OCI-LY7 (cell line): Measurements from ENCODE around the gene RASL12. TPM values are rescaled to one million over a fixed set of nuclear protein-coding genes. Genes with fewer than 3 reads are reported as not detected.

ENCODE experiments used
- BruUV-seq: library from RNA; stranded (reverse); fragments of 400-500 nt; replicated peaks from 2 replicates; lab custom pipeline; 2021; lab: Mats Ljungman, UMichigan
- CTCF ChIA-PET: fragments of 300-600 bp; sonication (Branson Sonifier 250); formaldehyde crosslinking; loops from one replicate; lab custom pipeline; 2022; ENCODE audit warnings: antibody characterized with exemption; ENCODE audit not compliant: unreplicated experiment; lab: Charles Lee
- POLR2A ChIA-PET: fragments of 300-600 bp; sonication (Branson Sonifier 250); formaldehyde crosslinking; loops from one replicate; lab custom pipeline; 2022; ENCODE audit warnings: antibody characterized with exemption; lab: Charles Lee
- DNase-seq: peaks from one replicate; pipeline ENCODE4 v3.0.0-alpha.2; 2015; ENCODE audit warnings: low spot score
- H2AFZ ChIP-seq: fragments of 200-600 bp; sonication (generic), shearing (Covaris generic); 2 replicates; pipeline ENCODE4 v1.6.1; 2014; ENCODE audit warnings: mild to moderate bottlenecking, antibody characterized with exemption, low read length, moderate library complexity
- H3K27ac ChIP-seq: fragments of 200-600 bp; sonication (generic); 2 replicates; pipeline ENCODE4 v1.5.1; 2014; ENCODE audit warnings: mixed run types, low read depth, mild to moderate bottlenecking, moderate library complexity, low read length, inconsistent platforms; ENCODE audit not compliant: poor library complexity, severe bottlenecking
- H3K36me3 ChIP-seq: fragments of 200-600 bp; sonication (generic); 2 replicates; pipeline ENCODE4 v1.6.1; 2014; ENCODE audit warnings: mild to moderate bottlenecking, antibody characterized with exemption, low read length, moderate library complexity, mixed read lengths; ENCODE audit not compliant: insufficient read depth
- H3K4me1 ChIP-seq: fragments of 200-600 bp; sonication (generic); 2 replicates; pipeline ENCODE4 v1.5.1; 2014; ENCODE audit warnings: mild to moderate bottlenecking, low read length; ENCODE audit not compliant: insufficient read depth, poor library complexity, severe bottlenecking
- H3K4me2 ChIP-seq: fragments of 200-600 bp; sonication (generic); 2 replicates; pipeline ENCODE4 v1.6.1; 2014; ENCODE audit warnings: mild to moderate bottlenecking, low read length
- H3K4me3 ChIP-seq: fragments of 200-600 bp; sonication (generic); 2 replicates; pipeline ENCODE4 v1.5.1; 2014; ENCODE audit warnings: mild to moderate bottlenecking, low read depth, low read length; ENCODE audit not compliant: poor library complexity, severe bottlenecking
- H3K79me2 ChIP-seq: fragments of 200-600 bp; sonication (generic); 2 replicates; pipeline ENCODE4 v1.6.1; 2016; ENCODE audit warnings: low read depth, mild to moderate bottlenecking, low read length, moderate library complexity, mixed read lengths; ENCODE audit not compliant: insufficient read depth
- H3K9me2 ChIP-seq: fragments of 200-600 bp; sonication (generic); 2 replicates; pipeline ENCODE4 v1.6.1; 2016; ENCODE audit warnings: mild to moderate bottlenecking, low read length, mixed read lengths; ENCODE audit not compliant: insufficient read depth
- H3K9me3 ChIP-seq: fragments of 200-600 bp; sonication (generic); 2 replicates; pipeline ENCODE4 v1.6.1; 2014; ENCODE audit warnings: mild to moderate bottlenecking, mixed run types, low read length, mixed read lengths
- H4K20me1 ChIP-seq: fragments of 200-600 bp; sonication (generic); 2 replicates; pipeline ENCODE4 v1.6.1; 2014; ENCODE audit warnings: mild to moderate bottlenecking, antibody characterized with exemption, low read length, moderate library complexity, mixed read lengths; ENCODE audit not compliant: insufficient read depth
- EZH2phosphoT487 ChIP-seq: fragments of 200-600 bp; sonication (generic); IDR thresholded peaks from 2 replicates; pipeline ENCODE4 v1.6.1; 2018; ENCODE audit warnings: low read depth, borderline replicate concordance, mild to moderate bottlenecking, mixed run types, antibody characterized with exemption, low read length, moderate library complexity, mixed read lengths
- intact Hi-C: fragments of 100-400 bp; cut with micrococcal nuclease; formaldehyde crosslinking; loops from one replicate; pipeline ENCODE4 v1.10.0; 2022; ENCODE audit not compliant: unreplicated experiment
- total RNA-seq, 2 experiments: library from RNA; depleted of rRNA in 1 of 2; stranded (reverse); fragments of >200 nt in 1 of 2; shearing (Covaris generic) in 1 of 2; gene quantifications; 2 replicates each; pipeline ENCODE4 v1.2.3, GENCODE V29; 2014 to 2022
- TF ChIP-seq, protein P1 (sequence below): fragments of 200-600 bp; sonication (generic); conservative IDR thresholded peaks from 2 replicates; pipeline ENCODE4 v1.5.1; 2014; ENCODE audit warnings: mild to moderate bottlenecking, antibody characterized with exemption, low read length, moderate library complexity, mixed read lengths

Gene RASL12
- total RNA-seq, 2 experiments from 2014 or later = not detected

DNA sequence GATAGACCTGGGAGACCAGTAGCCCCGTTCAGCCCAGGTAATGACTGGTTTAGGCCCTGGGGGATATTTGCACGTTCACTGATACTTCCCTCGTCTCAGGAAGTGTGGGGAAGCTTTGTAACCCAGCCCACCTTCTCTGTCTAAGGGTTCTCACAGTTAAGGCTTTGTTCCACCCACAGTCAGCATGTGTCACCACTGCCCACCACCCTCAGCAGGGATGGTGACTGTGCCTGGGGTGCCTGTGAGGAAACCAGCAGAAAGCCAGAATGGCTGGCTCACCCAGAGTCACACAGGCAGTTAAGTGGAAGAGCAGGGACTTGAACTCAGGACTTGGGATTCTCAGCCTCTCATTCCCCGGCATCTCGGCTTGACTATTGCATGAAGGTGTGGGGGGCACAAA lies 14.0 kb upstream of the RASL12 start:
- Histone ChIP-seq H3K27ac (no peak overlapping the region), H3K9me2 (no peaks in the 10 kb centered on the region), H3K9me3 (no peaks in the 10 kb centered on the region), H3K4me1 (no peaks in the 10 kb centered on the region), H3K79me2 (no peaks in the 10 kb centered on the region), H3K36me3 (no peaks in the 10 kb centered on the region), H4K20me1 (no peaks in the 10 kb centered on the region), H2AFZ (no peak overlapping the region), H3K4me3 (no peak overlapping the region), H3K4me2 (no peak overlapping the region)
- intact Hi-C loops = no loop called here
- CTCF ChIA-PET = no interaction called here
- TF ChIP-seq EZH2phosphoT487 = no peak
- TF ChIP-seq, protein P1, sequence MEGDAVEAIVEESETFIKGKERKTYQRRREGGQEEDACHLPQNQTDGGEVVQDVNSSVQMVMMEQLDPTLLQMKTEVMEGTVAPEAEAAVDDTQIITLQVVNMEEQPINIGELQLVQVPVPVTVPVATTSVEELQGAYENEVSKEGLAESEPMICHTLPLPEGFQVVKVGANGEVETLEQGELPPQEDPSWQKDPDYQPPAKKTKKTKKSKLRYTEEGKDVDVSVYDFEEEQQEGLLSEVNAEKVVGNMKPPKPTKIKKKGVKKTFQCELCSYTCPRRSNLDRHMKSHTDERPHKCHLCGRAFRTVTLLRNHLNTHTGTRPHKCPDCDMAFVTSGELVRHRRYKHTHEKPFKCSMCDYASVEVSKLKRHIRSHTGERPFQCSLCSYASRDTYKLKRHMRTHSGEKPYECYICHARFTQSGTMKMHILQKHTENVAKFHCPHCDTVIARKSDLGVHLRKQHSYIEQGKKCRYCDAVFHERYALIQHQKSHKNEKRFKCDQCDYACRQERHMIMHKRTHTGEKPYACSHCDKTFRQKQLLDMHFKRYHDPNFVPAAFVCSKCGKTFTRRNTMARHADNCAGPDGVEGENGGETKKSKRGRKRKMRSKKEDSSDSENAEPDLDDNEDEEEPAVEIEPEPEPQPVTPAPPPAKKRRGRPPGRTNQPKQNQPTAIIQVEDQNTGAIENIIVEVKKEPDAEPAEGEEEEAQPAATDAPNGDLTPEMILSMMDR = no peak
- DNase-seq = no peak
- BruUV-seq = no TSS peak
- POLR2A ChIA-PET = interaction anchor here (0.6 kb wide), 1 partner anchor 365 kb away, joined by 4 read pairs; no protein-coding TSS in a partner anchor

DNA sequence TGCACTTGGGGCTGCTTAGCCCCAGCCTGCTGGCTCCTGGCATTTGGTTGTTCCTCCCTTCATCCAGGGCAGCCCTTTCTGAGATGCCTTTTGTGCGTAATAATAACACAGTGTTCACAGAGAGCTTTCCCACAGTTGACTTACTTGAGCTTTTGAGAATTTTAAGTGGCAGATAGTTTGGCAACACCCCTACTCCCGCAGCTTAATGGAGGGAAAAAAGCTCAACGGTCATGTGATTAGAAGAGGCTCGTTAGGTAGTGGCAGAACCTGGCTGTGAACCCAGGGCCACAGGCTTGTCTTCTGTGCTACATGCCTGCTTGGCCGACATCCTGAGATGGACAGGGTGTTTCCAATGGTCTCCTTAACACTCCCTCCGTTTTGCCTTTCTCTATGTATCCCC lies 13.5 kb upstream of the RASL12 start:
- ChIA-PET POLR2A (no interaction called here), CTCF (interaction anchor here (0.5 kb wide), 1 partner anchor 13 kb away, joined by 3 read pairs; no protein-coding TSS in a partner anchor)
- no peak for DNase-seq
- Histone ChIP-seq H3K9me2 (no peaks in the 10 kb centered on the region), H3K9me3 (no peaks in the 10 kb centered on the region), H4K20me1 (no peaks in the 10 kb centered on the region), H3K4me3 (no peak overlapping the region), H3K36me3 (no peaks in the 10 kb centered on the region), H2AFZ (no peak overlapping the region), H3K4me2 (no peak overlapping the region), H3K27ac (no peak overlapping the region), H3K79me2 (no peaks in the 10 kb centered on the region), H3K4me1 (no peaks in the 10 kb centered on the region)
- BruUV-seq = no TSS peak
- intact Hi-C loops = no loop called here
- TF ChIP-seq EZH2phosphoT487 = no peak
- TF ChIP-seq, protein P1 = no peak

DNA sequence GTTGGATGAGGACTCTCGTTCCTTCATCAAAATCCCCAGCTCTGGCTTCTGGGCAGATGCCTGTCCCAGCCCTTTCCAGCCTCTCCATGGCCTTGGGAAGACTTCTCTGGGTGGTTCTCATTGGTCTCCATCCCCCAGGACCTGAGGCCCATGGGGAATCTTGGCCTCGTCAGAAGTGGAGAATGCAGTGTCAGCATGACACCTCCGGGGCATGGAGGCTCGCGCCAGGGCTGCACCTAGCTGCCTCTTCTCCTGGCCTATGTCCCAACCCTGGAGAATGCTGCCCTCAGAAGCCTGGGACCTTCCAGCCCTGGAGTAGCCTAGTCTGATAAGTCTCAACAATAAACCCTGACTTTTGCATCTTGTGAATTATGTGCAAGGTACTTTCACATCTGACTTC lies 11.8 kb upstream of the RASL12 start:
- H2AFZ ChIP-seq = no peak overlapping the region
- no peaks in the 10 kb centered on the region for H3K9me3 ChIP-seq
- no peaks in the 10 kb centered on the region for H3K4me1 ChIP-seq
- H3K27ac ChIP-seq = no peak overlapping the region
- H3K4me3 ChIP-seq = no peak overlapping the region
- no peaks in the 10 kb centered on the region for H3K79me2 ChIP-seq
- DNase-seq = no peak
- ChIA-PET POLR2A (interaction anchor here (1.0 kb wide), 1 partner anchor 16 kb away, joined by 3 read pairs; no protein-coding TSS in a partner anchor), CTCF (no interaction called here)
- TF ChIP-seq, protein P1 = no peak
- TF ChIP-seq EZH2phosphoT487 = no peak
- no peaks in the 10 kb centered on the region for H4K20me1 ChIP-seq
- no peak overlapping the region for H3K4me2 ChIP-seq
- intact Hi-C loops = no loop called here
- H3K36me3 ChIP-seq = no peaks in the 10 kb centered on the region
- BruUV-seq = no TSS peak
- no peaks in the 10 kb centered on the region for H3K9me2 ChIP-seq
